Lung (tissue), 12 donors: ENCODE data around the gene PACS1. TPM values are rescaled to one million over a fixed set of nuclear protein-coding genes. Genes with fewer than 3 reads are reported as not detected.

Experiments
- ATAC-seq: fragments of 200-7000 bp; cut with Tn5 transposase; one replicate; pipeline ENCODE4 v1.9.1; 2020; ENCODE audit warnings: moderate number of reproducible peaks; ENCODE audit not compliant: insufficient read depth, low FRiP score
- DNase-seq, 3 donors: peaks; one replicate each; pipeline ENCODE4 v3.0.0-alpha.2; 2013 to 2017
- H3K27ac ChIP-seq, 2 donors: one replicate each; pipeline ENCODE4 v1.5.1; 2013; ENCODE audit warnings: mild to moderate bottlenecking in 2 of 2, moderate library complexity in 2 of 2, control low read depth in 1 of 2, inconsistent platforms in 1 of 2, low read depth in 1 of 2, low read length in 1 of 2
- H3K27me3 ChIP-seq, 3 donors: one replicate each; pipeline ENCODE4 v1.5.1; 2013; ENCODE audit warnings: low read length in 2 of 3; ENCODE audit not compliant: control insufficient read depth in 3 of 3, insufficient read depth in 3 of 3
- H3K36me3 ChIP-seq, 4 donors: one replicate each; pipeline ENCODE4 v1.5.1; 2013; ENCODE audit warnings: low read length in 4 of 4, mild to moderate bottlenecking in 1 of 4, moderate library complexity in 1 of 4; ENCODE audit not compliant: control insufficient read depth in 4 of 4, insufficient read depth in 4 of 4
- H3K4me1 ChIP-seq, 5 donors: one replicate each; pipeline ENCODE4 v1.5.1; 2013; ENCODE audit warnings: low read length in 5 of 5, mild to moderate bottlenecking in 2 of 5, moderate library complexity in 1 of 5; ENCODE audit not compliant: control insufficient read depth in 5 of 5, insufficient read depth in 5 of 5
- H3K4me3 ChIP-seq: one replicate; pipeline ENCODE4 v1.5.1; 2013; ENCODE audit warnings: mild to moderate bottlenecking, control low read depth, moderate library complexity
- H3K9ac ChIP-seq, 2 donors: one replicate each; pipeline ENCODE4 v1.5.1; 2013; ENCODE audit warnings: low read length in 2 of 2, control low read depth in 1 of 2; ENCODE audit not compliant: insufficient read depth in 1 of 2
- H3K9me3 ChIP-seq, 4 donors: one replicate each; pipeline ENCODE4 v1.5.1; 2013; ENCODE audit warnings: low read length in 3 of 4, mild to moderate bottlenecking in 1 of 4, moderate library complexity in 1 of 4; ENCODE audit not compliant: control insufficient read depth in 4 of 4, insufficient read depth in 3 of 4
- WGBS, 2 donors: extraction: QIAGEN DNeasy Blood & Tissue Kit; methylation state at CpG; one replicate each; pipeline ENCODE4 v1.1.7; 2013; 5-methylcytosine and 5-hydroxymethylcytosine counted together
- polyA plus RNA-seq, 2 donors: library from polyadenylated mRNA; stranded (reverse); fragments of 200-250 nt; gene quantifications; one replicate each; pipeline ENCODE4 v1.2.1, GENCODE V29; 2013
- total RNA-seq, 2 donors: library from RNA; depleted of rRNA in 1 of 2; stranded (reverse); fragments of >200 nt in 1 of 2; gene quantifications; one replicate each; pipeline ENCODE4 v1.2.1, GENCODE V29; 2014 to 2021
- TF ChIP-seq, protein P1 (sequence below): IDR thresholded peaks from 2 replicates; pipeline ENCODE4 v1.5.1; 2012; ENCODE audit warnings: mild to moderate bottlenecking; ENCODE audit errors: control extremely low read depth, extremely low read depth
- donor health status: control.
- donor health status: control.
- donor health status: Bipolar disorder and iron deficiency.
- donor health status: healthy.
- donor health status: DM: yes; HTN: yes; CAD: no.

The PACS1 gene
- total and polyA plus RNA-seq, 4 donors: 22.2 to 48.8 (median 34.7) TPM

- Histone ChIP-seq H3K4me3 (no peak overlapping the region), H3K9ac (no peak overlapping the region), H3K27ac (no peak overlapping the region), H3K36me3 (peaks cover 7 to 74% (median 25%) of the 10 kb centered on the region in 4 donors), H3K27me3 (no peaks in the 10 kb centered on the region), H3K4me1 (no peaks in the 10 kb centered on the region), H3K9me3 (no peaks in the 10 kb centered on the region)
- 90 to 94% methylated on average over 17 of the region's 17 CpGs for WGBS, 2 donors
- TF ChIP-seq, protein P1, sequence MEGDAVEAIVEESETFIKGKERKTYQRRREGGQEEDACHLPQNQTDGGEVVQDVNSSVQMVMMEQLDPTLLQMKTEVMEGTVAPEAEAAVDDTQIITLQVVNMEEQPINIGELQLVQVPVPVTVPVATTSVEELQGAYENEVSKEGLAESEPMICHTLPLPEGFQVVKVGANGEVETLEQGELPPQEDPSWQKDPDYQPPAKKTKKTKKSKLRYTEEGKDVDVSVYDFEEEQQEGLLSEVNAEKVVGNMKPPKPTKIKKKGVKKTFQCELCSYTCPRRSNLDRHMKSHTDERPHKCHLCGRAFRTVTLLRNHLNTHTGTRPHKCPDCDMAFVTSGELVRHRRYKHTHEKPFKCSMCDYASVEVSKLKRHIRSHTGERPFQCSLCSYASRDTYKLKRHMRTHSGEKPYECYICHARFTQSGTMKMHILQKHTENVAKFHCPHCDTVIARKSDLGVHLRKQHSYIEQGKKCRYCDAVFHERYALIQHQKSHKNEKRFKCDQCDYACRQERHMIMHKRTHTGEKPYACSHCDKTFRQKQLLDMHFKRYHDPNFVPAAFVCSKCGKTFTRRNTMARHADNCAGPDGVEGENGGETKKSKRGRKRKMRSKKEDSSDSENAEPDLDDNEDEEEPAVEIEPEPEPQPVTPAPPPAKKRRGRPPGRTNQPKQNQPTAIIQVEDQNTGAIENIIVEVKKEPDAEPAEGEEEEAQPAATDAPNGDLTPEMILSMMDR: no peak
- ATAC-seq: no peak
- DNase-seq: no peak
Observed at GRCh38 chr11:66238786-66239413, 168.8 kb downstream of the PACS1 start.

DNA sequence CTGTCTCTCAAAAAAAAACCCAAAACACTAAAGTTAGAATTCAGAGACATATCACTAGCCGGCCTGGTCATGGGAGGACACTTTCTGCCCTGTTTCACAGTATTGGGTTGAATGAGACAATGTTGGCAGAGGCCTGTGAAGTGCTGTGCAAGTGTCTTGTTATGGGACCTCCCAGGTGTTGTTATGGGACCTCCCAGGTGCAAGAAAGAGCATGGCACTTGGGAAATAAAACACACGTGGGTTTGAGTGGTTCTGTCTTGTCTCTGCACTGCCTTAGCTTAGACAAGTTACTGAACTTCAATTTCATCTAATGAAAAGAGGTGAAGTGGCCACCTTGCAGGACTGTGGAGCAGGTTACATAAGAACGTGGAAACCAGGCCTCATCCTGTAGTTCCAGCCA lies 169.4 kb downstream of the PACS1 start:
- 84 to 92% methylated on average over 3 of the region's 3 CpGs for WGBS, 2 donors

GRCh38 chr11:66239998-66240780 lies 170.1 kb downstream of the PACS1 start:
- Histone ChIP-seq H3K36me3 (peaks cover 7 to 71% (median 20%) of the 10 kb centered on the region in 4 donors), H3K9ac (no peak overlapping the region), H3K27ac (no peak overlapping the region), H3K9me3 (no peaks in the 10 kb centered on the region), H3K4me3 (no peak overlapping the region), H3K4me1 (no peaks in the 10 kb centered on the region), H3K27me3 (no peaks in the 10 kb centered on the region)
- DNase-seq: no peak
- no peak for ATAC-seq
- TF ChIP-seq, protein P1: no peak
- 82 to 84% methylated on average over 25 of the region's 25 CpGs for WGBS, 2 donors

More for the DNA sequence above, 169.4 kb downstream of the PACS1 start:
- Histone ChIP-seq H3K9ac (no peak overlapping the region), H3K36me3 (peaks cover 7 to 73% (median 21%) of the 10 kb centered on the region in 4 donors), H3K4me1 (no peaks in the 10 kb centered on the region), H3K27ac (no peak overlapping the region), H3K4me3 (no peak overlapping the region), H3K9me3 (no peaks in the 10 kb centered on the region), H3K27me3 (no peaks in the 10 kb centered on the region)
- DNase-seq (no peak), ATAC-seq (no peak)
- TF ChIP-seq, protein P1: no peak
